ENCODE results near the gene TMEM184A. TPM values are rescaled to one million over a fixed set of nuclear protein-coding genes. Genes with fewer than 3 reads are reported as not detected.

TMEM184A gene
- polyA plus RNA-seq, 2 of the 4 experiments (the other 2 are of a cell fraction), result 14.3 to 18.4 TPM

DNA sequence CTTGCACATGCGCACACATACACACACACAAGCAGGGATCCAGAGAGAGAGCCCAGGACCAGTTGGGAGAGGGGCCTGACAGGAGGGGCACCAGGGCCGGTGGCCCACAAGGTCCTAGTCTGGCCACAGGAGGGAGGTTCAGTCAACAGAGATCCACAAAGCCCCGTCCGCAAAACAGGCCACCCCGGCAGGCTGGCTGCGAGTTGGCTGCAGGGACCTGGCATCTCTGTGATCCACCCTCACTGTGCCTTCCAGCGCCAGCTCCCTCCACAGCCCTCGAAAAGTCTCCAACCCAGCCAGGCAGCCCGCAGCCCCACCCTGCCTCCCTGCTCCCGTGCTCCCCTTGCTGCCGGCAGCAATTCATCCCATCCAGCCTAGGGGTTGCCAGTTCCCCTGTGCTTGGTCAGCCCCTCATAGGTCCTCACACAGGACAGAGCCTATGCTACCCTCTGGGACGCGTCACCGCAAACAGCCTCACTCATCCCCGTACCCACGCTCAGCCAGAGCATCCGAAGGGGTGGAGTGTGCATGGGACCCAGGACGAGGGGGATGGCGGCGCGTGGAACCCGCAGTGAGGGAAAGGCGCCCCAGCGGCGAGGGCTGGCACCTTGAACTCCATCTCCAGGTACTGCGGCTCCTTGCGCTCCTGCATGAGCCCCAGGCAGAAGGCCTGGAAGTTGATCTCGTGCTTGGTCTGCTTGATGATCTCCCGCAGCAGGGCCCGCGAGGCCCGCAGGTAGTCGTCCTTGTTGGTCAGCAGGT is 59.3 kb downstream of the TMEM184A start:
- H3K27ac ChIP-seq, result no peak overlapping the region
- no peak overlapping the region for H3K4me3 ChIP-seq
- no peak for FAIRE-seq
- no peak; a peak in 1 of 6 replicates for ATAC-seq
- H3K4me2 ChIP-seq, result no peak overlapping the region
- no peak for DNase-seq (ENCODE audit: low read depth in 1 of 2, low spot score in 1 of 2)
- H3K4me1 ChIP-seq, result no peaks in the 10 kb centered on the region; the same call in 2 of the 3 replicates
- WGBS (ENCODE audit: missing lambda C conversion rate), result 93% methylated on average over 27 of the region's 33 CpGs
- TF ChIP-seq HOXB13 (CRISPR knock-in tag; IDR thresholded peaks at IDR 0.05; ENCODE audit: low read depth) (no peak), USF2 (IDR thresholded peaks at IDR 0.05) (no peak), POLR2AphosphoS2 (conservative IDR thresholded peaks at IDR 0.05; ENCODE audit: low read length) (no peak), ZNF302 (CRISPR knock-in tag; IDR thresholded peaks at IDR 0.05) (no peak), CHD2 (IDR thresholded peaks at IDR 0.05; ENCODE audit: low read length, partially characterized antibody) (no peak), SMC3 (IDR thresholded peaks at IDR 0.05) (no peak), HOXB5 (CRISPR knock-in tag; IDR thresholded peaks at IDR 0.05) (no peak), MAFK (IDR thresholded peaks at IDR 0.05; ENCODE audit: partially characterized antibody) (no peak), CEBPB (IDR thresholded peaks at IDR 0.05) (no peak), ZSCAN20 (CRISPR knock-in tag; IDR thresholded peaks at IDR 0.05) (no peak), RCOR1 (IDR thresholded peaks at IDR 0.05; ENCODE audit: low read depth, low read length) (no peak)
- TF ChIP-seq, protein P1, sequence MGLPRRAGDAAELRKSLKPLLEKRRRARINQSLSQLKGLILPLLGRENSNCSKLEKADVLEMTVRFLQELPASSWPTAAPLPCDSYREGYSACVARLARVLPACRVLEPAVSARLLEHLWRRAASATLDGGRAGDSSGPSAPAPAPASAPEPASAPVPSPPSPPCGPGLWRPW (IDR thresholded peaks at IDR 0.05), result no peak
- TF ChIP-seq, protein P2, sequence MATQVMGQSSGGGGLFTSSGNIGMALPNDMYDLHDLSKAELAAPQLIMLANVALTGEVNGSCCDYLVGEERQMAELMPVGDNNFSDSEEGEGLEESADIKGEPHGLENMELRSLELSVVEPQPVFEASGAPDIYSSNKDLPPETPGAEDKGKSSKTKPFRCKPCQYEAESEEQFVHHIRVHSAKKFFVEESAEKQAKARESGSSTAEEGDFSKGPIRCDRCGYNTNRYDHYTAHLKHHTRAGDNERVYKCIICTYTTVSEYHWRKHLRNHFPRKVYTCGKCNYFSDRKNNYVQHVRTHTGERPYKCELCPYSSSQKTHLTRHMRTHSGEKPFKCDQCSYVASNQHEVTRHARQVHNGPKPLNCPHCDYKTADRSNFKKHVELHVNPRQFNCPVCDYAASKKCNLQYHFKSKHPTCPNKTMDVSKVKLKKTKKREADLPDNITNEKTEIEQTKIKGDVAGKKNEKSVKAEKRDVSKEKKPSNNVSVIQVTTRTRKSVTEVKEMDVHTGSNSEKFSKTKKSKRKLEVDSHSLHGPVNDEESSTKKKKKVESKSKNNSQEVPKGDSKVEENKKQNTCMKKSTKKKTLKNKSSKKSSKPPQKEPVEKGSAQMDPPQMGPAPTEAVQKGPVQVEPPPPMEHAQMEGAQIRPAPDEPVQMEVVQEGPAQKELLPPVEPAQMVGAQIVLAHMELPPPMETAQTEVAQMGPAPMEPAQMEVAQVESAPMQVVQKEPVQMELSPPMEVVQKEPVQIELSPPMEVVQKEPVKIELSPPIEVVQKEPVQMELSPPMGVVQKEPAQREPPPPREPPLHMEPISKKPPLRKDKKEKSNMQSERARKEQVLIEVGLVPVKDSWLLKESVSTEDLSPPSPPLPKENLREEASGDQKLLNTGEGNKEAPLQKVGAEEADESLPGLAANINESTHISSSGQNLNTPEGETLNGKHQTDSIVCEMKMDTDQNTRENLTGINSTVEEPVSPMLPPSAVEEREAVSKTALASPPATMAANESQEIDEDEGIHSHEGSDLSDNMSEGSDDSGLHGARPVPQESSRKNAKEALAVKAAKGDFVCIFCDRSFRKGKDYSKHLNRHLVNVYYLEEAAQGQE (IDR thresholded peaks at IDR 0.05), result no peak
- ChIA-PET POLR2A (no interaction called here), CTCF (interaction anchor here (7.2 kb wide), 1 partner anchor 22 kb away, joined by 48 read pairs; no protein-coding TSS in a partner anchor)
- H3K9me3 ChIP-seq, result no peaks in the 10 kb centered on the region

DNA sequence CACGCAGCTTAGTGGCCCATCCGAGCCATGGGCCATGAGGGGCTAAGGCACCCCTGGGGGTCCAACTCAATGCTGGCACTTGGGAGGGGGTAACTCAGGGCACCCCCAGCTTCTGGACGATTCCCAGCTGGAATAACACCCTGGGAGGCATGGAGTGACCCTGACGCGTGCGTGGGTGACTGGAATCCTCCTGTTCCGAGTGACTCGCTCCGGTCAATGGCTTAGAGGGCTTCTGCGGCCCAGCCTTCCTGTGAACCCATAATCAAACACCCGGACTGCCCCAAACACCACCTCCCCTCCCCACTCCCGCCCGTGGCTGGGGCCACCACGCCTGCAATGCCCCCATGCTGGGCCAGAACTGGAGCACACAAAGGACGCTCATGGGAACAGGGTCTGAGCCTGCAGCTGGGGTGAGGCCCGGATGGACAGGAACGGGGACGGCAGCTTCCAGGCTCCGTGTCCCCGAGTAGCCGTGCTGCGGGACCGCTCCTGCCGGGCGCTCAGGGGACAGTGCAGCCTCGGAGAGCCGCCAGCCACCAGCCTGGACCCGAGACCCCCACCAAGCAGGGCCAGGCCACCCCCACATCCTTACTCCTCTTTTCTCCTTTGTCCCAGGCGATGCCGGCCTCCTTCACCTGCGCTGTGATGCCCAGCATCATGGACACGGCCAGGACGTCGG is 60.3 kb downstream of the TMEM184A start:
- no peaks in the 10 kb centered on the region for H3K9me3 ChIP-seq
- WGBS (ENCODE audit: missing lambda C conversion rate), result 94% methylated on average over 23 of the region's 34 CpGs
- no peaks in the 10 kb centered on the region for H3K4me1 ChIP-seq
- H3K4me2 ChIP-seq, result no peak overlapping the region
- CTCF ChIA-PET, result interaction anchor here (0.7 to 2.0 kb wide), 2 partner anchors 21 to 61 kb away, joined by 3 to 14 read pairs; no protein-coding TSS in a partner anchor
- POLR2A ChIA-PET, result no interaction called here
- no peak overlapping the region for H3K4me3 ChIP-seq
- FAIRE-seq (no peak), DNase-seq (ENCODE audit: low read depth in 1 of 2, low spot score in 1 of 2) (no peak), ATAC-seq (no peak)
- no peak overlapping the region for H3K27ac ChIP-seq
- TF ChIP-seq, protein P3, sequence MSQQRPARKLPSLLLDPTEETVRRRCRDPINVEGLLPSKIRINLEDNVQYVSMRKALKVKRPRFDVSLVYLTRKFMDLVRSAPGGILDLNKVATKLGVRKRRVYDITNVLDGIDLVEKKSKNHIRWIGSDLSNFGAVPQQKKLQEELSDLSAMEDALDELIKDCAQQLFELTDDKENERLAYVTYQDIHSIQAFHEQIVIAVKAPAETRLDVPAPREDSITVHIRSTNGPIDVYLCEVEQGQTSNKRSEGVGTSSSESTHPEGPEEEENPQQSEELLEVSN (IDR thresholded peaks at IDR 0.05; ENCODE audit: borderline replicate concordance, low read depth), result no peak
- no peak for TF ChIP-seq RFX5 (IDR thresholded peaks at IDR 0.05)
- no peak for TF ChIP-seq CBX8 (IDR thresholded peaks at IDR 0.05)
- no peak for TF ChIP-seq CBX2 (IDR thresholded peaks at IDR 0.05; ENCODE audit: borderline replicate concordance, low read depth)
- TF ChIP-seq ZC3H11A (IDR thresholded peaks at IDR 0.05), result no peak
- TF ChIP-seq ZFP36 (IDR thresholded peaks at IDR 0.05; ENCODE audit: borderline replicate concordance, partially characterized antibody), result no peak
- no peak for TF ChIP-seq SREBF2 (IDR thresholded peaks at IDR 0.05)
- no peak for TF ChIP-seq HOXB13 (CRISPR knock-in tag; IDR thresholded peaks at IDR 0.05; ENCODE audit: low read depth)
- no peak for TF ChIP-seq BHLHE40 (IDR thresholded peaks at IDR 0.05; ENCODE audit: low read depth, low read length)
- no peak for TF ChIP-seq BCL3 (IDR thresholded peaks at IDR 0.05)
- TF ChIP-seq EP300 (IDR thresholded peaks at IDR 0.05), result no peak
- TF ChIP-seq MAFK (IDR thresholded peaks at IDR 0.05; ENCODE audit: partially characterized antibody), result no peak
- TF ChIP-seq USF2 (IDR thresholded peaks at IDR 0.05), result no peak
- no peak for TF ChIP-seq RCOR1 (IDR thresholded peaks at IDR 0.05; ENCODE audit: low read depth, low read length)
- no peak for TF ChIP-seq FOXS1 (CRISPR knock-in tag; IDR thresholded peaks at IDR 0.05)
- TF ChIP-seq CHD4 (IDR thresholded peaks at IDR 0.05; ENCODE audit: borderline replicate concordance), result no peak
- TF ChIP-seq KDM1A (IDR thresholded peaks at IDR 0.05; ENCODE audit: low read depth), result no peak

Data from A549 (cell line).